Neural progenitor cell (in vitro differentiated cells): ENCODE measurements around the gene GREB1L. TPM values are rescaled to one million over a fixed set of nuclear protein-coding genes. Genes with fewer than 3 reads are reported as not detected.

Experiments
- DNase-seq: peaks from one replicate; pipeline ENCODE4 v3.0.0-alpha.2; 2016; ENCODE audit warnings: low spot score
- H2AFZ ChIP-seq: fragments of 200-600 bp; sonication (generic); replicated peaks from 2 replicates; pipeline ENCODE4 v1.6.1; 2016; ENCODE audit warnings: antibody characterized with exemption
- H3F3A ChIP-seq: fragments of 200-600 bp; sonication (generic); 2 replicates; pipeline ENCODE4 v1.6.1; 2016; ENCODE audit warnings: antibody characterized with exemption, low read depth
- H3K27ac ChIP-seq: fragments of 200-600 bp; sonication (generic); 2 replicates; pipeline ENCODE4 v1.5.1; 2016; ENCODE audit warnings: mild to moderate bottlenecking
- H3K27me3 ChIP-seq: fragments of 200-600 bp; sonication (generic); 2 replicates; pipeline ENCODE4 v1.6.1; 2016; ENCODE audit warnings: mild to moderate bottlenecking, moderate library complexity
- H3K36me3 ChIP-seq: fragments of 200-600 bp; sonication (generic); 2 replicates; pipeline ENCODE4 v1.5.1; 2016
- H3K4me1 ChIP-seq: fragments of 200-600 bp; sonication (generic); 2 replicates; pipeline ENCODE4 v1.6.1; 2016; ENCODE audit warnings: mixed run types
- H3K4me2 ChIP-seq: fragments of 200-600 bp; sonication (generic); 2 replicates; pipeline ENCODE4 v1.6.1; 2016
- H3K4me3 ChIP-seq: fragments of 200-600 bp; sonication (generic); 2 replicates; pipeline ENCODE4 v1.5.1; 2016
- H3K79me2 ChIP-seq: fragments of 200-600 bp; sonication (generic); 2 replicates; pipeline ENCODE4 v1.6.1; 2016; ENCODE audit warnings: low read depth
- H3K9ac ChIP-seq: fragments of 200-600 bp; sonication (generic); 2 replicates; pipeline ENCODE4 v1.6.1; 2016
- H3K9me3 ChIP-seq: fragments of 200-600 bp; sonication (generic); 2 replicates; pipeline ENCODE4 v1.5.1; 2016; ENCODE audit warnings: low read depth
- H4K20me1 ChIP-seq: fragments of 200-600 bp; sonication (generic); 2 replicates; pipeline ENCODE4 v1.6.1; 2016; ENCODE audit warnings: low read depth
- H3K27ac Mint-ChIP-seq: 3 replicates; pipeline ENCODE4 v1.8.0; 2021; ENCODE audit warnings: mixed read lengths
- H3K27me3 Mint-ChIP-seq: 2 replicates; pipeline ENCODE4 v1.8.0; 2022; ENCODE audit warnings: low read depth, mild to moderate bottlenecking, inconsistent platforms, moderate library complexity, mixed read lengths; ENCODE audit not compliant: insufficient read depth
- H3K36me3 Mint-ChIP-seq: 3 replicates; pipeline ENCODE4 v1.8.0; 2021; ENCODE audit warnings: mixed read lengths
- H3K4me1 Mint-ChIP-seq: 3 replicates; pipeline ENCODE4 v1.8.0; 2021; ENCODE audit warnings: mixed read lengths
- H3K4me3 Mint-ChIP-seq: 3 replicates; pipeline ENCODE4 v1.8.0; 2021; ENCODE audit warnings: mild to moderate bottlenecking, moderate library complexity, mixed read lengths
- H3K9me3 Mint-ChIP-seq: 3 replicates; pipeline ENCODE4 v1.8.0; 2020; ENCODE audit warnings: mixed read lengths
- CTCF ChIP-seq: fragments of 200-600 bp; sonication (generic); IDR thresholded peaks from 2 replicates; pipeline ENCODE4 v1.5.1; 2017; ENCODE audit warnings: antibody characterized with exemption, mild to moderate bottlenecking
- EZH2 ChIP-seq: fragments of 200-600 bp; sonication (generic); IDR thresholded peaks from 2 replicates; pipeline ENCODE4 v1.6.1; 2017; ENCODE audit warnings: antibody characterized with exemption, mild to moderate bottlenecking, moderate library complexity
- EZH2phosphoT487 ChIP-seq: fragments of 200-600 bp; sonication (generic); IDR thresholded peaks from 2 replicates; pipeline ENCODE4 v1.6.1; 2017; ENCODE audit warnings: antibody characterized with exemption
- total RNA-seq: library from RNA; depleted of rRNA; stranded (reverse); fragments of >200 nt; gene quantifications from 2 replicates; pipeline ENCODE4 v1.2.3, GENCODE V29; 2015; ENCODE audit warnings: low replicate concordance

GREB1L gene
- total RNA-seq, 1 donor from 2014 or later, result 278 TPM

GRCh38 chr18:21450913-21451312 is 208.9 kb downstream of the GREB1L start:
- no peak for DNase-seq
- H3K4me3 ChIP-seq, result no peak overlapping the region
- no peak overlapping the region for H3K9ac ChIP-seq
- Mint-ChIP-seq H3K9me3 (no peaks in the 10 kb centered on the region), H3K4me1 (peaks cover 3% of the 10 kb centered on the region), H3K4me3 (no peak overlapping the region), H3K27ac (no peak overlapping the region), H3K27me3 (peaks cover 3% of the 10 kb centered on the region), H3K36me3 (peaks cover 32% of the 10 kb centered on the region)
- no peaks in the 10 kb centered on the region for H3K9me3 ChIP-seq
- peaks cover 29% of the 10 kb centered on the region for H3K79me2 ChIP-seq
- H3F3A ChIP-seq, result peaks cover 22% of the 10 kb centered on the region
- H2AFZ ChIP-seq, result no peak overlapping the region
- H3K4me2 ChIP-seq, result no peak overlapping the region
- TF ChIP-seq CTCF (no peak), EZH2phosphoT487 (no peak), EZH2 (no peak)
- peaks cover 33% of the 10 kb centered on the region for H3K36me3 ChIP-seq
- no peak overlapping the region for H3K27ac ChIP-seq
- no peaks in the 10 kb centered on the region for H3K4me1 ChIP-seq
- no peaks in the 10 kb centered on the region for H3K27me3 ChIP-seq
- H4K20me1 ChIP-seq, result peaks cover 17% of the 10 kb centered on the region

DNA sequence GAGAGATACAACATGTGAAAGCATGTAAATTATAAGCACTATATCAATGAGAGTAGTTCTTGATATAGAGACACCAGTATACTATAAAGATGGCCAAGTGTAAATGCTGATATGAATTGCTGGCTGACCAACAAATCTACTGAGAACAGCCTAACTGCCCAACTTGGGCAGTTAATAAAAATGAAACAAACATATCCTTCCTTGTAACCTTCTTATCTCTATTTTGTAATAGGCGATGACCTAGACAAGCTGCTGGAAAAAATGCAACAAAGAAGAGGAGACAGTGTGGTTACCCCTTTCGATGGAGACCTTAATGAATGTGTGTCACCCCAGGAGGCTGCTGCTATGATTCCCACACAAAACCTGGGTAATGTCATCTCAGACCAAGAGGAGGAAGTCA is 209.8 kb downstream of the GREB1L start:
- Mint-ChIP-seq H3K9me3 (no peaks in the 10 kb centered on the region), H3K27me3 (peaks cover 3% of the 10 kb centered on the region), H3K36me3 (peaks cover 35% of the 10 kb centered on the region), H3K4me1 (peaks cover 3% of the 10 kb centered on the region), H3K4me3 (no peak overlapping the region), H3K27ac (no peak overlapping the region)
- H3K27me3 ChIP-seq, result no peaks in the 10 kb centered on the region
- TF ChIP-seq EZH2 (no peak), EZH2phosphoT487 (no peak), CTCF (no peak)
- peaks cover 29% of the 10 kb centered on the region for H3F3A ChIP-seq
- H3K36me3 ChIP-seq, result peaks cover 40% of the 10 kb centered on the region
- H3K9me3 ChIP-seq, result no peaks in the 10 kb centered on the region
- no peak for DNase-seq
- H3K4me1 ChIP-seq, result no peaks in the 10 kb centered on the region
- H3K27ac ChIP-seq, result peak overlapping the region; percentile 13
- no peak overlapping the region for H3K9ac ChIP-seq
- no peak overlapping the region for H3K4me3 ChIP-seq
- no peak overlapping the region for H3K4me2 ChIP-seq
- no peak overlapping the region for H2AFZ ChIP-seq
- peaks cover 23% of the 10 kb centered on the region for H3K79me2 ChIP-seq
- H4K20me1 ChIP-seq, result peaks cover 22% of the 10 kb centered on the region

DNA sequence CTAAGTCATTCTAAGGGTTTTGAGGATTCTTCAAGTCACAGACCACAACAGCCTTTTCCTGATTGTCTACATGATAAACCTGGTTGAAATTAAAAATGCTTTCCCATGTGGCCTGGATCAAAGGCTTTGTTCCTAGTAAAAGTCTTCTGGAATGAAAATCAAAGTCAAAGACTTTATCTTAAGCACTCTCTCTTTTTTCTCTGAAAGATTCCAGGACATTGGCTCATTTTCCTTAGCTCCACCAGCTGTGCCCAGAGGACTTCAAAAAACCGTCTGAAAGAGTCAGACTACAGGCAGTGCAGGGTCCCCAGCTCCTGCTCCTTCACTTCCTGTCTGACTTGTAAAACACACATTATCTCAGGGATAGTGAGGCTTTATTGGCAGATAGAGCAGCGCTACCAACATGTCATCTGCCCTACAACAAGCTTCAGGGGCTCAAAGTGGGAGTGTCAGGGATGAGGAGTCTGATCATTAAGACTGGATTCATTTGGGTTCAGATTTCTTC is 210.3 kb downstream of the GREB1L start:
- TF ChIP-seq EZH2phosphoT487 (no peak), EZH2 (no peak), CTCF (no peak)
- Histone ChIP-seq H2AFZ (no peak overlapping the region), H3K27ac (peak overlapping the region; percentile 13), H3K9ac (no peak overlapping the region), H3K4me3 (no peak overlapping the region), H3K79me2 (peaks cover 19% of the 10 kb centered on the region), H3K4me2 (no peak overlapping the region), H3K4me1 (no peaks in the 10 kb centered on the region), H3K27me3 (no peaks in the 10 kb centered on the region), H3K36me3 (peaks cover 45% of the 10 kb centered on the region), H3K9me3 (no peaks in the 10 kb centered on the region), H4K20me1 (peaks cover 22% of the 10 kb centered on the region), H3F3A (peaks cover 32% of the 10 kb centered on the region)
- Mint-ChIP-seq H3K36me3 (peaks cover 38% of the 10 kb centered on the region), H3K9me3 (no peaks in the 10 kb centered on the region), H3K4me3 (no peak overlapping the region), H3K27me3 (peaks cover 3% of the 10 kb centered on the region), H3K4me1 (peaks cover 3% of the 10 kb centered on the region), H3K27ac (no peak overlapping the region)
- no peak for DNase-seq
